Neural cell (in vitro differentiated cells): ENCODE results near the gene LRMDA. TPM values are rescaled to one million over a fixed set of nuclear protein-coding genes. Genes with fewer than 3 reads are reported as not detected.

ENCODE experiments used
- H2AFZ ChIP-seq: fragments of 200-600, 300-800 bp; sonication (generic), shearing (Covaris generic); 2 replicates; pipeline ENCODE4 v1.6.0; 2014; ENCODE audit warnings: low read depth, mild to moderate bottlenecking, antibody characterized with exemption, low read length, moderate library complexity
- H3F3A ChIP-seq: fragments of 200-600 bp; shearing (Covaris generic); 2 replicates; pipeline ENCODE4 v1.6.1; 2016; ENCODE audit warnings: mild to moderate bottlenecking, moderate library complexity, mixed read lengths, antibody characterized with exemption, low read length; ENCODE audit not compliant: insufficient read depth, poor library complexity, severe bottlenecking
- H3K27ac ChIP-seq: fragments of 200-600, 300-800 bp; sonication (generic), shearing (Covaris generic); 2 replicates; pipeline ENCODE4 v1.5.1; 2014; ENCODE audit warnings: mild to moderate bottlenecking, low read length, moderate library complexity
- H3K27me3 ChIP-seq: fragments of 300-800, 200-600 bp; sonication (generic), shearing (Covaris generic); 2 replicates; pipeline ENCODE4 v1.6.0; 2014; ENCODE audit warnings: mild to moderate bottlenecking, low read depth, low read length, moderate library complexity; ENCODE audit not compliant: insufficient read depth
- H3K36me3 ChIP-seq: fragments of 300-800, 200-600 bp; sonication (generic), shearing (Covaris generic); 2 replicates; pipeline ENCODE4 v1.5.1; 2014; ENCODE audit warnings: mild to moderate bottlenecking, antibody characterized with exemption, low read length, moderate library complexity; ENCODE audit not compliant: insufficient read depth
- H3K4me2 ChIP-seq: fragments of 300-800, 200-600 bp; sonication (generic), shearing (Covaris generic); 2 replicates; pipeline ENCODE4 v1.6.0; 2014; ENCODE audit warnings: mild to moderate bottlenecking, low read length
- H3K4me3 ChIP-seq: fragments of 300-800, 200-600 bp; sonication (generic), shearing (Covaris generic); 2 replicates; pipeline ENCODE4 v1.5.1; 2014; ENCODE audit warnings: mild to moderate bottlenecking, low read length, moderate library complexity
- H3K79me2 ChIP-seq: fragments of 200-600 bp; shearing (Covaris generic); replicated peaks from 2 replicates; pipeline ENCODE4 v1.6.0; 2014; ENCODE audit warnings: mild to moderate bottlenecking, low read length, moderate library complexity; ENCODE audit not compliant: insufficient read depth
- H3K9ac ChIP-seq: fragments of 300-800, 200-600 bp; sonication (generic), shearing (Covaris generic); 2 replicates; pipeline ENCODE4 v1.6.1; 2016; ENCODE audit warnings: mild to moderate bottlenecking, low read length, mixed read lengths
- H3K9me2 ChIP-seq: fragments of 200-600 bp; shearing (Covaris generic); 2 replicates; pipeline ENCODE4 v1.6.1; 2016; ENCODE audit warnings: mild to moderate bottlenecking, low read length, mixed read lengths; ENCODE audit not compliant: insufficient read depth
- H3K9me3 ChIP-seq: fragments of 200-600, 300-800 bp; sonication (generic), shearing (Covaris generic); 2 replicates; pipeline ENCODE4 v1.6.1; 2016; ENCODE audit warnings: mild to moderate bottlenecking, mixed run types, low read length, moderate library complexity, mixed read lengths
- H4K20me1 ChIP-seq: fragments of 200-600 bp; shearing (Covaris generic); 2 replicates; pipeline ENCODE4 v1.6.1; 2016; ENCODE audit warnings: mild to moderate bottlenecking, mixed run types; ENCODE audit not compliant: insufficient read depth
- CTCF ChIP-seq: fragments of 450-650 bp; IDR thresholded peaks from 2 replicates; pipeline ENCODE4 v1.5.1; 2014; ENCODE audit warnings: antibody characterized with exemption, mild to moderate bottlenecking, moderate library complexity; ENCODE audit not compliant: poor library complexity, severe bottlenecking
- EP300 ChIP-seq: fragments of 450-650 bp; conservative IDR thresholded peaks from 2 replicates; pipeline ENCODE4 v1.6.1; 2014; ENCODE audit warnings: antibody characterized with exemption, mild to moderate bottlenecking, moderate library complexity; ENCODE audit not compliant: poor library complexity, severe bottlenecking
- EZH2 ChIP-seq: fragments of 200-600, 300-800 bp; shearing (Covaris generic), sonication (generic); IDR thresholded peaks from 2 replicates; pipeline ENCODE4 v1.6.1; 2014; ENCODE audit warnings: antibody characterized with exemption, low read length, borderline replicate concordance, mild to moderate bottlenecking; ENCODE audit not compliant: insufficient read depth, poor library complexity, severe bottlenecking
- MXI1 ChIP-seq: fragments of 450-650 bp; conservative IDR thresholded peaks from 2 replicates; pipeline ENCODE4 v1.6.1; 2014; ENCODE audit warnings: antibody characterized with exemption, mild to moderate bottlenecking; ENCODE audit not compliant: poor library complexity, severe bottlenecking
- POLR2AphosphoS5 ChIP-seq: IDR thresholded peaks from 2 replicates; pipeline ENCODE4 v1.6.1; 2012
- RAD21 ChIP-seq: fragments of 450-650 bp; conservative IDR thresholded peaks from 2 replicates; pipeline ENCODE4 v1.6.1; 2014; ENCODE audit warnings: antibody characterized with exemption, mild to moderate bottlenecking, moderate library complexity
- SMC3 ChIP-seq: fragments of 450-650 bp; conservative IDR thresholded peaks from 2 replicates; pipeline ENCODE4 v1.6.1; 2014; ENCODE audit warnings: antibody characterized with exemption, mild to moderate bottlenecking, moderate library complexity; ENCODE audit not compliant: poor library complexity
- TAF1 ChIP-seq: IDR thresholded peaks from 2 replicates; pipeline ENCODE4 v1.6.1; 2012; ENCODE audit warnings: low read depth
- polyA plus RNA-seq: library from polyadenylated mRNA; depleted of rRNA; stranded (reverse); fragments of >200 nt; gene quantifications from 2 replicates; pipeline ENCODE4 v1.2.3, GENCODE V29; 2014
- TF ChIP-seq, protein P1 (sequence below): IDR thresholded peaks from 2 replicates; pipeline ENCODE4 v1.6.1; 2012; ENCODE audit warnings: borderline replicate concordance

The LRMDA gene
- polyA plus RNA-seq, 1 donor from 2014 or later: 5.6 TPM

- Histone ChIP-seq H3K9me2 (no peaks in the 10 kb centered on the region), H4K20me1 (no peaks in the 10 kb centered on the region), H3K27me3 (no peaks in the 10 kb centered on the region), H3K79me2 (no peaks in the 10 kb centered on the region), H3K9ac (no peak overlapping the region), H2AFZ (no peak overlapping the region), H3K27ac (no peak overlapping the region), H3F3A (no peaks in the 10 kb centered on the region), H3K4me2 (no peak overlapping the region), H3K9me3 (peaks cover 12% of the 10 kb centered on the region), H3K36me3 (no peaks in the 10 kb centered on the region), H3K4me3 (no peak overlapping the region)
- TF ChIP-seq SMC3 (no peak), TAF1 (no peak), CTCF (no peak), POLR2AphosphoS5 (no peak), MXI1 (no peak), EP300 (no peak), EZH2 (no peak), RAD21 (no peak)
- TF ChIP-seq, protein P1, sequence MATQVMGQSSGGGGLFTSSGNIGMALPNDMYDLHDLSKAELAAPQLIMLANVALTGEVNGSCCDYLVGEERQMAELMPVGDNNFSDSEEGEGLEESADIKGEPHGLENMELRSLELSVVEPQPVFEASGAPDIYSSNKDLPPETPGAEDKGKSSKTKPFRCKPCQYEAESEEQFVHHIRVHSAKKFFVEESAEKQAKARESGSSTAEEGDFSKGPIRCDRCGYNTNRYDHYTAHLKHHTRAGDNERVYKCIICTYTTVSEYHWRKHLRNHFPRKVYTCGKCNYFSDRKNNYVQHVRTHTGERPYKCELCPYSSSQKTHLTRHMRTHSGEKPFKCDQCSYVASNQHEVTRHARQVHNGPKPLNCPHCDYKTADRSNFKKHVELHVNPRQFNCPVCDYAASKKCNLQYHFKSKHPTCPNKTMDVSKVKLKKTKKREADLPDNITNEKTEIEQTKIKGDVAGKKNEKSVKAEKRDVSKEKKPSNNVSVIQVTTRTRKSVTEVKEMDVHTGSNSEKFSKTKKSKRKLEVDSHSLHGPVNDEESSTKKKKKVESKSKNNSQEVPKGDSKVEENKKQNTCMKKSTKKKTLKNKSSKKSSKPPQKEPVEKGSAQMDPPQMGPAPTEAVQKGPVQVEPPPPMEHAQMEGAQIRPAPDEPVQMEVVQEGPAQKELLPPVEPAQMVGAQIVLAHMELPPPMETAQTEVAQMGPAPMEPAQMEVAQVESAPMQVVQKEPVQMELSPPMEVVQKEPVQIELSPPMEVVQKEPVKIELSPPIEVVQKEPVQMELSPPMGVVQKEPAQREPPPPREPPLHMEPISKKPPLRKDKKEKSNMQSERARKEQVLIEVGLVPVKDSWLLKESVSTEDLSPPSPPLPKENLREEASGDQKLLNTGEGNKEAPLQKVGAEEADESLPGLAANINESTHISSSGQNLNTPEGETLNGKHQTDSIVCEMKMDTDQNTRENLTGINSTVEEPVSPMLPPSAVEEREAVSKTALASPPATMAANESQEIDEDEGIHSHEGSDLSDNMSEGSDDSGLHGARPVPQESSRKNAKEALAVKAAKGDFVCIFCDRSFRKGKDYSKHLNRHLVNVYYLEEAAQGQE: no peak
Measured at GRCh38 chr10:75470901-75471300, 39.5 kb downstream of the LRMDA start.

- peaks cover 12% of the 10 kb centered on the region for H3K9me3 ChIP-seq
- no peaks in the 10 kb centered on the region for H4K20me1 ChIP-seq
- H2AFZ ChIP-seq: no peak overlapping the region
- no peak overlapping the region for H3K4me3 ChIP-seq
- no peak overlapping the region for H3K9ac ChIP-seq
- no peaks in the 10 kb centered on the region for H3F3A ChIP-seq
- H3K27me3 ChIP-seq: no peaks in the 10 kb centered on the region
- H3K36me3 ChIP-seq: no peaks in the 10 kb centered on the region
- H3K4me2 ChIP-seq: no peak overlapping the region
- TF ChIP-seq SMC3 (no peak), MXI1 (no peak), EZH2 (no peak)
- H3K79me2 ChIP-seq: no peaks in the 10 kb centered on the region
- H3K9me2 ChIP-seq: no peaks in the 10 kb centered on the region
- H3K27ac ChIP-seq: no peak overlapping the region
Measured at GRCh38 chr10:75472685-75473084, 41.3 kb downstream of the LRMDA start.
